Endothelial cell (in vitro differentiated cells): ENCODE measurements around the gene PNMA8A. TPM values are rescaled to one million over a fixed set of nuclear protein-coding genes. Genes with fewer than 3 reads are reported as not detected.

Experiments used
- DNase-seq: peaks from one replicate; pipeline ENCODE4 v3.0.0; 2021; ENCODE audit warnings: low spot score
- H3K27ac Mint-ChIP-seq: one replicate; pipeline ENCODE4 v1.8.0; 2021; ENCODE audit warnings: mixed read lengths, inconsistent platforms; ENCODE audit not compliant: unreplicated experiment
- H3K27me3 Mint-ChIP-seq: one replicate; pipeline ENCODE4 v1.8.0; 2021; ENCODE audit warnings: mild to moderate bottlenecking, moderate library complexity, mixed read lengths, inconsistent platforms; ENCODE audit not compliant: unreplicated experiment
- H3K36me3 Mint-ChIP-seq: one replicate; pipeline ENCODE4 v1.8.0; 2021; ENCODE audit warnings: mild to moderate bottlenecking, low read depth, mixed read lengths, inconsistent platforms; ENCODE audit not compliant: unreplicated experiment
- H3K4me1 Mint-ChIP-seq: one replicate; pipeline ENCODE4 v1.8.0; 2021; ENCODE audit warnings: mild to moderate bottlenecking, mixed read lengths, inconsistent platforms; ENCODE audit not compliant: unreplicated experiment
- H3K4me3 Mint-ChIP-seq: one replicate; pipeline ENCODE4 v1.8.0; 2021; ENCODE audit warnings: mild to moderate bottlenecking, mixed read lengths, inconsistent platforms; ENCODE audit not compliant: unreplicated experiment
- H3K9me3 Mint-ChIP-seq: one replicate; pipeline ENCODE4 v1.8.0; 2021; ENCODE audit warnings: mixed read lengths, inconsistent platforms; ENCODE audit not compliant: unreplicated experiment
- CTCF ChIP-seq: fragments of 200-600 bp; sonication (generic); IDR thresholded peaks from one replicate; pipeline ENCODE4 v1.5.0; 2021; ENCODE audit warnings: antibody characterized with exemption; ENCODE audit not compliant: unreplicated experiment
- total RNA-seq: library from RNA; stranded (reverse); fragmentation: NEBNext Ultra II Directional; extraction: Animal tissue kit (Norgen Biotek cat#: 25700); gene quantifications from one replicate; pipeline ENCODE4 v1.2.1, GENCODE V29; 2021; ENCODE audit not compliant: unreplicated experiment

The PNMA8A gene
- total RNA-seq, 1 donor from 2014 or later: 12.4 TPM

GRCh38 chr19:46480415-46480814 lies 9.1 kb upstream of the PNMA8A start:
- H3K9me3 Mint-ChIP-seq: no peaks in the 10 kb centered on the region

GRCh38 chr19:46478356-46478986 lies 7.1 kb upstream of the PNMA8A start:
- H3K36me3 Mint-ChIP-seq: no peaks in the 10 kb centered on the region
- H3K27ac Mint-ChIP-seq: peak overlapping the region; percentile 53
- no peak for DNase-seq
- no peak overlapping the region for H3K4me3 Mint-ChIP-seq
- TF ChIP-seq CTCF: no peak
- peaks cover 12% of the 10 kb centered on the region for H3K4me1 Mint-ChIP-seq
- peaks cover 3% of the 10 kb centered on the region for H3K27me3 Mint-ChIP-seq
- no peaks in the 10 kb centered on the region for H3K9me3 Mint-ChIP-seq

More at GRCh38 chr19:46480415-46480814, 9.1 kb upstream of the PNMA8A start:
- peak overlapping the region; percentile 98 for H3K27ac Mint-ChIP-seq
- H3K4me1 Mint-ChIP-seq: peaks cover 12% of the 10 kb centered on the region
- H3K36me3 Mint-ChIP-seq: no peaks in the 10 kb centered on the region
- DNase-seq: peak; percentile 53
- no peak for TF ChIP-seq CTCF
- H3K4me3 Mint-ChIP-seq: no peak overlapping the region
- H3K27me3 Mint-ChIP-seq: peaks cover 3% of the 10 kb centered on the region

- no peak overlapping the region for H3K27ac Mint-ChIP-seq
- H3K9me3 Mint-ChIP-seq: no peaks in the 10 kb centered on the region
- H3K27me3 Mint-ChIP-seq: peaks cover 4% of the 10 kb centered on the region
- no peak for DNase-seq
- TF ChIP-seq CTCF: no peak
- H3K36me3 Mint-ChIP-seq: no peaks in the 10 kb centered on the region
- H3K4me1 Mint-ChIP-seq: peaks cover 8% of the 10 kb centered on the region
- H3K4me3 Mint-ChIP-seq: no peak overlapping the region
These were observed 4.6 kb upstream of the PNMA8A start for GRCh38 chr19:46475986-46476385.

- no peak for TF ChIP-seq CTCF
- H3K27ac Mint-ChIP-seq: no peak overlapping the region
- H3K9me3 Mint-ChIP-seq: no peaks in the 10 kb centered on the region
- no peak overlapping the region for H3K4me3 Mint-ChIP-seq
- DNase-seq: no peak
- peaks cover 3% of the 10 kb centered on the region for H3K36me3 Mint-ChIP-seq
- peaks cover 6% of the 10 kb centered on the region for H3K27me3 Mint-ChIP-seq
- H3K4me1 Mint-ChIP-seq: peaks cover 9% of the 10 kb centered on the region
These were observed 2.8 kb upstream of the PNMA8A start for GRCh38 chr19:46474211-46474610.

GRCh38 chr19:46472592-46472991 lies 1.2 kb upstream of the PNMA8A start:
- no peak for TF ChIP-seq CTCF
- Mint-ChIP-seq H3K27me3 (peaks cover 6% of the 10 kb centered on the region), H3K4me3 (peak overlapping the region; percentile 47), H3K36me3 (peaks cover 11% of the 10 kb centered on the region), H3K9me3 (no peaks in the 10 kb centered on the region), H3K27ac (no peak overlapping the region), H3K4me1 (peaks cover 9% of the 10 kb centered on the region)
- DNase-seq: no peak
